HepG2 (cell line): ENCODE results near the gene METAP1D. TPM values are rescaled to one million over a fixed set of nuclear protein-coding genes. Genes with fewer than 3 reads are reported as not detected.

Source experiments
- AGO2 ChIP-seq: fragments of 200-400 bp; formaldehyde crosslinking; optimal IDR thresholded peaks from 2 replicates; pipeline ENCODE3; 2017; ENCODE audit warnings: mild to moderate bottlenecking, low read depth, low read length, moderate library complexity
- ARHGAP35 ChIP-seq: sonication (generic); formaldehyde crosslinking; IDR thresholded peaks from 2 replicates; pipeline ENCODE4 v1.9.0; 2022; ENCODE audit warnings: mild to moderate bottlenecking, inconsistent platforms, moderate library complexity, missing genetic modification reagents, borderline replicate concordance
- BATF2 ChIP-seq: sonication (generic); formaldehyde crosslinking; IDR thresholded peaks from 2 replicates; pipeline ENCODE4 v1.8.0; 2022; ENCODE audit warnings: mild to moderate bottlenecking, missing genetic modification reagents, moderate library complexity
- CBX2 ChIP-seq, 2 experiments: fragments of 200-600 bp in 1 of 2; sonication (generic); formaldehyde crosslinking in 1 of 2; IDR thresholded peaks; 2 replicates each; pipeline versions ENCODE4 v1.7.0 to v1.8.1; 2018 to 2022; ENCODE audit warnings: low read depth in 2 of 2, low read length in 1 of 2, mild to moderate bottlenecking in 1 of 2, missing genetic modification reagents in 1 of 2
- EED ChIP-seq: sonication (generic); formaldehyde crosslinking; IDR thresholded peaks from 2 replicates; pipeline ENCODE4 v1.5.0; 2020; ENCODE audit warnings: mild to moderate bottlenecking, missing genetic modification reagents
- FOXA1 ChIP-seq, 2 experiments: fragments of 450-650 bp in 1 of 2; sonication (generic) in 1 of 2; formaldehyde crosslinking in 1 of 2; IDR thresholded peaks; 2 replicates each; pipeline versions ENCODE4 v1.4.0 to v1.6.1; 2016 to 2020; ENCODE audit warnings: missing genetic modification reagents in 1 of 2
- FUBP1 ChIP-seq: sonication (generic); formaldehyde crosslinking; IDR thresholded peaks from 2 replicates; pipeline ENCODE4 v1.5.1; 2020; ENCODE audit warnings: missing genetic modification reagents, mild to moderate bottlenecking, borderline replicate concordance
- HMGXB4 ChIP-seq, 2 experiments: sonication (generic) in 1 of 2; formaldehyde crosslinking in 1 of 2; IDR thresholded peaks; 2 replicates each; pipeline versions ENCODE4 v1.4.0 to v1.6.1; 2018 to 2020; ENCODE audit warnings: missing genetic modification reagents in 2 of 2, borderline replicate concordance in 1 of 2, low read depth in 1 of 2, mild to moderate bottlenecking in 1 of 2, missing biosample characterization in 1 of 2
- HNF4A ChIP-seq: sonication (generic); formaldehyde crosslinking; IDR thresholded peaks from 2 replicates; pipeline ENCODE4 v1.4.0; 2020; ENCODE audit warnings: missing genetic modification reagents
- KLF9 ChIP-seq: IDR thresholded peaks from 2 replicates; pipeline ENCODE4 v1.6.1; 2016; ENCODE audit warnings: low read depth
- KMT2A ChIP-seq: sonication (generic); formaldehyde crosslinking; IDR thresholded peaks from 2 replicates; pipeline ENCODE4 v1.4.0; 2020; ENCODE audit warnings: missing genetic modification reagents
- RFX3 ChIP-seq: IDR thresholded peaks from 2 replicates; pipeline ENCODE4 v1.6.1; 2016; ENCODE audit warnings: missing biosample characterization, missing genetic modification reagents
- SMC3 ChIP-seq: IDR thresholded peaks from 2 replicates; pipeline ENCODE4 v1.6.1; 2011; ENCODE audit warnings: low read length, improper control_type of control experiment
- TFDP2 ChIP-seq: sonication (generic); formaldehyde crosslinking; IDR thresholded peaks from 2 replicates; pipeline ENCODE4 v1.4.0; 2020; ENCODE audit warnings: missing genetic modification reagents
- ZIK1 ChIP-seq: sonication (generic); formaldehyde crosslinking; IDR thresholded peaks from 2 replicates; pipeline ENCODE4 v1.5.0; 2020; ENCODE audit warnings: mild to moderate bottlenecking, low read depth, missing genetic modification reagents, borderline replicate concordance
- ZNF3 ChIP-seq: IDR thresholded peaks from 2 replicates; pipeline ENCODE4 v1.7.0; 2017; ENCODE audit warnings: inconsistent platforms
- ZNF335 ChIP-seq: sonication (generic); formaldehyde crosslinking; IDR thresholded peaks from 2 replicates; pipeline ENCODE4 v1.4.0; 2020; ENCODE audit warnings: missing genetic modification reagents
- ZNF510 ChIP-seq: sonication (generic); formaldehyde crosslinking; IDR thresholded peaks from 2 replicates; pipeline ENCODE4 v1.4.0; 2020; ENCODE audit warnings: low read depth, mild to moderate bottlenecking, missing genetic modification reagents
- ZNF512 ChIP-seq: sonication (generic); formaldehyde crosslinking; IDR thresholded peaks from 2 replicates; pipeline ENCODE4 v1.4.0; 2020; ENCODE audit warnings: mild to moderate bottlenecking, missing genetic modification reagents
- ZNF7 ChIP-seq: IDR thresholded peaks from 2 replicates; pipeline ENCODE4 v1.6.1; 2016; ENCODE audit warnings: missing biosample characterization, missing genetic modification reagents
- polyA plus RNA-seq, 8 experiments: library from polyadenylated mRNA; depleted of rRNA in 3 of 8; stranded (reverse) in 7 of 8; unstranded in 1 of 8; fragments of >200 nt; fragmentation: Illumina TruSeq in 4 of 8; extraction: Trizol in 4 of 8; gene quantifications; 2 replicates each; pipeline versions ENCODE4 v1.2.1 to v1.2.3, GENCODE V29; 2011 to 2016; ENCODE audit warnings: low read depth in 4 of 8, missing spikeins in 1 of 8, mixed read lengths in 1 of 8; ENCODE audit not compliant: insufficient read depth in 1 of 8
- total RNA-seq, 5 experiments: library from RNA; depleted of rRNA; stranded (reverse); fragments of >200 nt; fragmentation: Illumina TruSeq; extraction: Trizol; gene quantifications; 2 replicates each; pipeline ENCODE4 v1.2.3, GENCODE V29; 2016; ENCODE audit warnings: low read depth in 1 of 5

The METAP1D gene
- total and polyA plus RNA-seq, 2 of the 13 experiments (the other 11 are each of a cell fraction or from before 2014, with no cell fraction given), result 14.7 to 21.6 TPM

GRCh38 chr2:172102391-172103359 is 102.9 kb downstream of the METAP1D start, which contains the start of gene DLX2 (continued):
- TF ChIP-seq HMGXB4 (CRISPR knock-in tag; IDR thresholded peaks at IDR 0.05; ENCODE audit: borderline replicate concordance in 1 of 2, low read depth in 1 of 2) (peak in 1 of 2 experiments; percentile 19; a peak in 2 of 4 replicates), KLF9 (0 out of 2 replicates have a peak, but pooled peaks have one; percentile 44), FOXA1 (IDR thresholded peaks at IDR 0.05) (no peak), FOXA1 (CRISPR knock-in tag; IDR thresholded peaks at IDR 0.05) (no peak), BATF2 (CRISPR knock-in tag) (peak; percentile 73; the same call in 1 of the 2 replicates), ARHGAP35 (CRISPR knock-in tag) (peak; percentile 97), KMT2A (peak; percentile 77; the same call in 1 of the 2 replicates), ZNF335 (CRISPR knock-in tag) (no peak), AGO2 (peak; percentile 39), SMC3 (no peak), TFDP2 (CRISPR knock-in tag) (peak; percentile 86), ZIK1 (CRISPR knock-in tag) (peak; percentile 18; the same call in 1 of the 2 replicates), FUBP1 (CRISPR knock-in tag) (no peak), EED (CRISPR knock-in tag) (peak; percentile 66), ZNF512 (CRISPR knock-in tag) (no peak), ZNF7 (no peak; the same call in 1 of the 2 replicates), ZNF510 (CRISPR knock-in tag) (peak; percentile 92; the same call in 1 of the 2 replicates), ZNF3 (CRISPR knock-in tag) (no peak), HNF4A (CRISPR knock-in tag) (peak; percentile 53), CBX2 (IDR thresholded peaks at IDR 0.05; ENCODE audit: low read depth, low read length) (no peak), CBX2 (CRISPR knock-in tag; IDR thresholded peaks at IDR 0.05; ENCODE audit: low read depth) (peak; percentile 94; the same call in 1 of the 2 replicates), RFX3 (CRISPR knock-in tag) (peak; percentile 62)
